ENCODE results near the gene OST4.

Gene OST4

GRCh38 chr2:27025281-27025800, 46.1 kb downstream of the OST4 start:
- DNase-seq (ENCODE audit: low read depth in 1 of 2, low spot score in 1 of 2), result no peak
- no peaks in the 10 kb centered on the region for H3K27me3 ChIP-seq (ENCODE audit: insufficient read depth, poor library complexity, severe bottlenecking)
- TF ChIP-seq REST (IDR thresholded peaks at IDR 0.05; ENCODE audit: insufficient replicate concordance, low read depth), result no peak
- TF ChIP-seq POLR2AphosphoS5 (IDR thresholded peaks at IDR 0.05; ENCODE audit: low read depth), result no peak
- TF ChIP-seq, protein P1, sequence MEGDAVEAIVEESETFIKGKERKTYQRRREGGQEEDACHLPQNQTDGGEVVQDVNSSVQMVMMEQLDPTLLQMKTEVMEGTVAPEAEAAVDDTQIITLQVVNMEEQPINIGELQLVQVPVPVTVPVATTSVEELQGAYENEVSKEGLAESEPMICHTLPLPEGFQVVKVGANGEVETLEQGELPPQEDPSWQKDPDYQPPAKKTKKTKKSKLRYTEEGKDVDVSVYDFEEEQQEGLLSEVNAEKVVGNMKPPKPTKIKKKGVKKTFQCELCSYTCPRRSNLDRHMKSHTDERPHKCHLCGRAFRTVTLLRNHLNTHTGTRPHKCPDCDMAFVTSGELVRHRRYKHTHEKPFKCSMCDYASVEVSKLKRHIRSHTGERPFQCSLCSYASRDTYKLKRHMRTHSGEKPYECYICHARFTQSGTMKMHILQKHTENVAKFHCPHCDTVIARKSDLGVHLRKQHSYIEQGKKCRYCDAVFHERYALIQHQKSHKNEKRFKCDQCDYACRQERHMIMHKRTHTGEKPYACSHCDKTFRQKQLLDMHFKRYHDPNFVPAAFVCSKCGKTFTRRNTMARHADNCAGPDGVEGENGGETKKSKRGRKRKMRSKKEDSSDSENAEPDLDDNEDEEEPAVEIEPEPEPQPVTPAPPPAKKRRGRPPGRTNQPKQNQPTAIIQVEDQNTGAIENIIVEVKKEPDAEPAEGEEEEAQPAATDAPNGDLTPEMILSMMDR (IDR thresholded peaks at IDR 0.05; ENCODE audit: insufficient read depth, low read length), result no peak
- no peak for TF ChIP-seq SPI1 (IDR thresholded peaks at IDR 0.05; ENCODE audit: borderline replicate concordance, low read depth)
- no peak for TF ChIP-seq GABPA (IDR thresholded peaks at IDR 0.05; ENCODE audit: low read depth)

DNA sequence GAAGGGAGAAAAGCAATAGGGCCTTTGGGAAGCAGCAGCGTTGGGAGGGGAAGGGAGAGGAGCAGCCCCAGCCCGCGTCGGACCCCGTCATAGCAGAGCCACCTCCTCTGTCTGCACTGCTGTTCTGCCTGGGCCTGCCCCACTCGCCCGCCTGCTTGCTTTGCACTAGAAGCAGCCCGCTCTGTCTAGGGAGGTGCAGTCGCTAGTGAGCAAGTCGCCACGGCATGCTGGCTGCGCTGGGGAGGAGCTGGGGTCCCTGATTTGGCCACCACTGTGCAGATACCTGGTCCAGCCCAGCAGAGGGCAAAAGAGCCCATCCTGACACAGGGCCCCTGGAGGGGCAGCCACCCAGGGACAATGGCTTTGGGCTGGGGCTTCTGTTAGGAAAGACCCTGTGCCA, 46.6 kb downstream of the OST4 start:
- TF ChIP-seq POLR2AphosphoS5 (IDR thresholded peaks at IDR 0.05; ENCODE audit: low read depth) (no peak), REST (IDR thresholded peaks at IDR 0.05; ENCODE audit: insufficient replicate concordance, low read depth) (no peak), GABPA (IDR thresholded peaks at IDR 0.05; ENCODE audit: low read depth) (no peak), SPI1 (IDR thresholded peaks at IDR 0.05; ENCODE audit: borderline replicate concordance, low read depth) (no peak)
- TF ChIP-seq, protein P1 (IDR thresholded peaks at IDR 0.05; ENCODE audit: insufficient read depth, low read length), result no peak
- H3K27ac ChIP-seq (replicated peaks), result no peak overlapping the region

More at GRCh38 chr2:27025281-27025800, 46.1 kb downstream of the OST4 start:
- Histone ChIP-seq H3K4me3 (replicated peaks; ENCODE audit: insufficient read depth, low read length) (no peak overlapping the region), H3K27ac (replicated peaks) (no peak overlapping the region)

GRCh38 chr2:27024188-27024587, 47.3 kb downstream of the OST4 start:
- TF ChIP-seq GABPA (IDR thresholded peaks at IDR 0.05; ENCODE audit: low read depth) (no peak), SPI1 (IDR thresholded peaks at IDR 0.05; ENCODE audit: borderline replicate concordance, low read depth) (no peak), REST (IDR thresholded peaks at IDR 0.05; ENCODE audit: insufficient replicate concordance, low read depth) (no peak), POLR2AphosphoS5 (IDR thresholded peaks at IDR 0.05; ENCODE audit: low read depth) (no peak)
- TF ChIP-seq, protein P1 (IDR thresholded peaks at IDR 0.05; ENCODE audit: insufficient read depth, low read length), result no peak
- Histone ChIP-seq H3K4me3 (replicated peaks; ENCODE audit: insufficient read depth, low read length) (no peak overlapping the region), H3K27ac (replicated peaks) (no peak overlapping the region), H3K27me3 (ENCODE audit: insufficient read depth, poor library complexity, severe bottlenecking) (no peaks in the 10 kb centered on the region)
- DNase-seq (ENCODE audit: low read depth in 1 of 2, low spot score in 1 of 2), result no peak

More for the DNA sequence above, 46.6 kb downstream of the OST4 start:
- no peak for DNase-seq (ENCODE audit: low read depth in 1 of 2, low spot score in 1 of 2)
- Histone ChIP-seq H3K4me3 (replicated peaks; ENCODE audit: insufficient read depth, low read length) (no peak overlapping the region), H3K27me3 (ENCODE audit: insufficient read depth, poor library complexity, severe bottlenecking) (no peaks in the 10 kb centered on the region)

Data from HL-60 (cell line).